ENCODE results near the gene LAYN.

LAYN gene

GRCh38 chr11:111561306-111561705 lies 20.8 kb downstream of the LAYN start:
- DNase-seq (ENCODE audit: low spot score) = no peak

- no peak for DNase-seq (ENCODE audit: low spot score)
Observed at GRCh38 chr11:111561791-111562325, 21.3 kb downstream of the LAYN start.

GRCh38 chr11:111562692-111563389 lies 22.3 kb downstream of the LAYN start:
- no peak for DNase-seq (ENCODE audit: low spot score)

- DNase-seq (ENCODE audit: low spot score) = peak; percentile 35
Observed at GRCh38 chr11:111565114-111565720, 24.7 kb downstream of the LAYN start.

GRCh38 chr11:111566324-111566723 lies 25.8 kb downstream of the LAYN start:
- no peak for DNase-seq (ENCODE audit: low spot score)

- no peak for DNase-seq (ENCODE audit: low spot score)
Observed at GRCh38 chr11:111569476-111569875, 29.0 kb downstream of the LAYN start.

GRCh38 chr11:111570796-111571195 lies 30.3 kb downstream of the LAYN start:
- no peak for DNase-seq (ENCODE audit: low spot score)

- DNase-seq (ENCODE audit: low spot score) = no peak
Observed at GRCh38 chr11:111571829-111572501, 31.4 kb downstream of the LAYN start.

- no peak for DNase-seq (ENCODE audit: low spot score)
Observed at GRCh38 chr11:111572581-111572980, 32.1 kb downstream of the LAYN start.

GRCh38 chr11:111573821-111574249 lies 33.3 kb downstream of the LAYN start:
- DNase-seq (ENCODE audit: low spot score) = no peak

GRCh38 chr11:111574373-111575225 lies 34.1 kb downstream of the LAYN start:
- no peak for DNase-seq (ENCODE audit: low spot score)

GRCh38 chr11:111575740-111576139 lies 35.2 kb downstream of the LAYN start:
- no peak for DNase-seq (ENCODE audit: low spot score)

GRCh38 chr11:111577821-111578220 lies 37.3 kb downstream of the LAYN start:
- no peak for DNase-seq (ENCODE audit: low spot score)

GRCh38 chr11:111581341-111581740 lies 40.8 kb downstream of the LAYN start:
- DNase-seq (ENCODE audit: low spot score) = no peak

- no peak for DNase-seq (ENCODE audit: low spot score)
Observed at GRCh38 chr11:111582163-111582562, 41.6 kb downstream of the LAYN start.

- no peak for DNase-seq (ENCODE audit: low spot score)
Observed at GRCh38 chr11:111582881-111583280, 42.4 kb downstream of the LAYN start.

GRCh38 chr11:111585371-111585770 lies 44.9 kb downstream of the LAYN start:
- no peak for DNase-seq (ENCODE audit: low spot score)

GRCh38 chr11:111586388-111586831 lies 45.9 kb downstream of the LAYN start:
- peak; percentile 41 for DNase-seq (ENCODE audit: low spot score)

- peak; percentile 29 for DNase-seq (ENCODE audit: low spot score)
Observed at GRCh38 chr11:111589114-111589513, 48.6 kb downstream of the LAYN start.

GRCh38 chr11:111589886-111590499 lies 49.5 kb downstream of the LAYN start:
- no peak for DNase-seq (ENCODE audit: low spot score)
